Measurements from ENCODE around the gene MYO1C.
"Not testable (repeated sequence)": the region's sequence is repeated elsewhere in the genome, so short reads cannot be mapped to it uniquely, and the experiment has no call there.

Gene MYO1C

GRCh38 chr17:1509290-1509881, 16.9 kb upstream of the MYO1C start:
- DNase-seq (ENCODE audit: low spot score): no peak

GRCh38 chr17:1508709-1509108, 16.2 kb upstream of the MYO1C start:
- DNase-seq (ENCODE audit: low spot score): not testable (repeated sequence)

GRCh38 chr17:1506649-1507267, 14.3 kb upstream of the MYO1C start:
- DNase-seq (ENCODE audit: low spot score): no peak

- no peak for DNase-seq (ENCODE audit: low spot score)
Observed at GRCh38 chr17:1505586-1505985, 13.1 kb upstream of the MYO1C start.

- no peak for DNase-seq (ENCODE audit: low spot score)
Observed at GRCh38 chr17:1504866-1505265, 12.4 kb upstream of the MYO1C start.

- DNase-seq (ENCODE audit: low spot score): no peak
Observed at GRCh38 chr17:1503699-1504098, 11.2 kb upstream of the MYO1C start.

GRCh38 chr17:1498869-1499268, 6.4 kb upstream of the MYO1C start:
- DNase-seq (ENCODE audit: low spot score): no peak

- no peak for DNase-seq (ENCODE audit: low spot score)
Observed at GRCh38 chr17:1498233-1498632, 5.7 kb upstream of the MYO1C start.

- no peak for DNase-seq (ENCODE audit: low spot score)
Observed at GRCh38 chr17:1497831-1498230, 5.3 kb upstream of the MYO1C start.

- no peak for DNase-seq (ENCODE audit: low spot score)
Observed at GRCh38 chr17:1496869-1497268, 4.4 kb upstream of the MYO1C start.

- DNase-seq (ENCODE audit: low spot score): no peak
Observed at GRCh38 chr17:1495265-1495989, 2.9 kb upstream of the MYO1C start.

GRCh38 chr17:1494736-1495253, 2.3 kb upstream of the MYO1C start:
- DNase-seq (ENCODE audit: low spot score): no peak

GRCh38 chr17:1494203-1494602, 1.7 kb upstream of the MYO1C start:
- no peak for DNase-seq (ENCODE audit: low spot score)

GRCh38 chr17:1493291-1493980, 950 bp upstream of the MYO1C start:
- DNase-seq (ENCODE audit: low spot score): no peak

GRCh38 chr17:1491443-1492248, 840 bp downstream of the MYO1C start:
- peak; percentile 83 for DNase-seq (ENCODE audit: low spot score)

GRCh38 chr17:1490643-1491442, 1.6 kb downstream of the MYO1C start:
- DNase-seq (ENCODE audit: low spot score): peak; percentile 72

GRCh38 chr17:1488826-1489270, 3.6 kb downstream of the MYO1C start:
- no peak for DNase-seq (ENCODE audit: low spot score)

GRCh38 chr17:1487939-1488825, 4.3 kb downstream of the MYO1C start:
- peak; percentile 87 for DNase-seq (ENCODE audit: low spot score)

- DNase-seq (ENCODE audit: low spot score): no peak
Observed at GRCh38 chr17:1486802-1487695, 5.4 kb downstream of the MYO1C start.
